ENCODE data around the gene DMWD.

The DMWD gene

GRCh38 chr19:45790942-45791341, 1.7 kb downstream of the DMWD start:
- TF ChIP-seq BACH2 (CRISPR knock-in tag; IDR thresholded peaks at IDR 0.05; ENCODE audit: borderline replicate concordance) (no peak), ZNF8 (CRISPR knock-in tag; IDR thresholded peaks at IDR 0.05) (no peak), ZNF565 (CRISPR knock-in tag; conservative IDR thresholded peaks at IDR 0.05; ENCODE audit: low read depth) (no peak), CSRNP3 (CRISPR knock-in tag; IDR thresholded peaks at IDR 0.05) (no peak)

DNA sequence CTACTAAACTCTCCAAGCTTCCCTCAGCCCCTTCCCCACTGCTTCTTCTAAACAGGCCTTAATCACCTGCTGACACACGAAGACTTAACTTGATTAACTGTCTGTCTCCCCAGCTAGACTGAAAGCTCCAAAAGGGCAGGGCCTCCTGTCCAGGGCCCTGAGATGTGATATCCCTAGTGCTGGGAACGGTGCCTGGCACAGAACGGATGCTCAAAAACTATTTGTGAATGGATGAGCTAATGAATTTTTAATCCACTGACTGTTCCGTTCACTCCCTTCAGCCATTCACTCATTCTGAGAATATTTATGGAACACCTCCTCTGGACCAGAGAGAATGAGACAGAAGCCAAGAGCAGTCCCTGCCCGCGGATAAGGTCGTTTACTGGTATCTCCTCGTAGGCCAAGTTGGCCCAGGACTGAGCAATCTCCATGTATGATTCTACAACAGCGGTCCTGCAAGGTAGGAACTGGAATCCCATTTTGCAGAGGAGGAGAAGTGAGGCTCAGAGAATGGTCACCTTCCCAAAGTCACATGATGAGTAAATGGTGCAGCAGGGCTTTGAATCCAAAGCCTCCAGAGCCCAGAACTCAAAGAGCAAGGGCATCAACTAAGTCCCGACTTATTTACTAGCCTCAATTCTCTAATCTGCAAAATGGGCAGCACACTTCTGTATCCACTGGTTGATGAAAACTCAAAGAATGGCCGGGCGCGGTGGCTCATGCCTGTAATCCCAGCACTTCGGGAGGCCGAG, 3.4 kb downstream of the DMWD start:
- ATAC-seq, result no peak
- TF ChIP-seq GLIS3 (CRISPR knock-in tag; IDR thresholded peaks at IDR 0.05) (no peak), ZNF8 (CRISPR knock-in tag; IDR thresholded peaks at IDR 0.05) (no peak), ZNF565 (CRISPR knock-in tag; conservative IDR thresholded peaks at IDR 0.05; ENCODE audit: low read depth) (no peak), RARB (CRISPR knock-in tag; IDR thresholded peaks at IDR 0.05) (no peak)
- TF ChIP-seq, protein P1, sequence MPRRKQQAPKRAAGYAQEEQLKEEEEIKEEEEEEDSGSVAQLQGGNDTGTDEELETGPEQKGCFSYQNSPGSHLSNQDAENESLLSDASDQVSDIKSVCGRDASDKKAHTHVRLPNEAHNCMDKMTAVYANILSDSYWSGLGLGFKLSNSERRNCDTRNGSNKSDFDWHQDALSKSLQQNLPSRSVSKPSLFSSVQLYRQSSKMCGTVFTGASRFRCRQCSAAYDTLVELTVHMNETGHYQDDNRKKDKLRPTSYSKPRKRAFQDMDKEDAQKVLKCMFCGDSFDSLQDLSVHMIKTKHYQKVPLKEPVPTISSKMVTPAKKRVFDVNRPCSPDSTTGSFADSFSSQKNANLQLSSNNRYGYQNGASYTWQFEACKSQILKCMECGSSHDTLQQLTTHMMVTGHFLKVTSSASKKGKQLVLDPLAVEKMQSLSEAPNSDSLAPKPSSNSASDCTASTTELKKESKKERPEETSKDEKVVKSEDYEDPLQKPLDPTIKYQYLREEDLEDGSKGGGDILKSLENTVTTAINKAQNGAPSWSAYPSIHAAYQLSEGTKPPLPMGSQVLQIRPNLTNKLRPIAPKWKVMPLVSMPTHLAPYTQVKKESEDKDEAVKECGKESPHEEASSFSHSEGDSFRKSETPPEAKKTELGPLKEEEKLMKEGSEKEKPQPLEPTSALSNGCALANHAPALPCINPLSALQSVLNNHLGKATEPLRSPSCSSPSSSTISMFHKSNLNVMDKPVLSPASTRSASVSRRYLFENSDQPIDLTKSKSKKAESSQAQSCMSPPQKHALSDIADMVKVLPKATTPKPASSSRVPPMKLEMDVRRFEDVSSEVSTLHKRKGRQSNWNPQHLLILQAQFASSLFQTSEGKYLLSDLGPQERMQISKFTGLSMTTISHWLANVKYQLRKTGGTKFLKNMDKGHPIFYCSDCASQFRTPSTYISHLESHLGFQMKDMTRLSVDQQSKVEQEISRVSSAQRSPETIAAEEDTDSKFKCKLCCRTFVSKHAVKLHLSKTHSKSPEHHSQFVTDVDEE (CRISPR knock-in tag; IDR thresholded peaks at IDR 0.05), result no peak

More at GRCh38 chr19:45790942-45791341, 1.7 kb downstream of the DMWD start:
- ATAC-seq, result no peak

GRCh38 chr19:45786533-45786894, 6.1 kb downstream of the DMWD start:
- TF ChIP-seq, protein P1 (CRISPR knock-in tag; IDR thresholded peaks at IDR 0.05), result no peak
- TF ChIP-seq ZC3H10 (CRISPR knock-in tag; IDR thresholded peaks at IDR 0.05) (no peak), ESRRG (CRISPR knock-in tag; IDR thresholded peaks at IDR 0.05) (no peak)
- no peak for ATAC-seq

DNA sequence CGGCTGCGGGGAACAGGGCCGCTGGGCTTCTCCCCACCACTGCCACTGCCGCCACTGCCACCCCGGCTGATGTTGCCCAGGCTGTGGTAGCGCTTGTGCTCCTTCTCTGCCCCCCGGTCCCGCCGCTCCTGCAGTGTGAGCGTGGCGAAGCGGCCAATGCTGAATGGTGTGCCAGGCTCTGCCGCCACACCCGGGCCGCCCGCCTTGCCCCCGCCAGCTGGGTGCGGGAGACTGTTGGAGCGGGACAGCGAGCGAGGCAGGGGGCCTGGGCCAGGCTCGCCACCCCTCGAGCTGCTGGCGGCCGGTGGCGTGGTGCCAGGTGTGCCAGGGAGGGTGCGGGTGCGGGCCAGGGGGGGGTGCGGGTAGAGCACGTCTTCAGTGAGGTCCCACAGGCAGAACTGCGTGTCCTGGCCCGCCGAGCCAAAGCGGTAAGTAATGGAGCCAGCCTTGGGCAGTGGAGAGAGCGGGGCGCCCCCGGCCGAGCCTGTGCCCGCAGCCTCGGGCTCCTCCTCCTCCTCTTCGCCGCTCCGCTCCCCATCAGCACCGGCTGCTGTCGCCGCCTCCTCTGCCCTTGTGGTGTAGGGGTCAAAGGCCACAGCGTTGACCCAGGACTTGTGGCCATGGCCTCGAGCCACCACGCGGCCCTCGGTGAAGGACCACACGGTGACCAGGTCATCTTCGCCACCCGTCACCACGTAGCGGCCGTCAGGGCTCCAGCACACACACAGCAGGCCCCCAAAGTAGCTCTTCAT, 6.7 kb downstream of the DMWD start:
- no peak for ATAC-seq
- TF ChIP-seq, protein P2, sequence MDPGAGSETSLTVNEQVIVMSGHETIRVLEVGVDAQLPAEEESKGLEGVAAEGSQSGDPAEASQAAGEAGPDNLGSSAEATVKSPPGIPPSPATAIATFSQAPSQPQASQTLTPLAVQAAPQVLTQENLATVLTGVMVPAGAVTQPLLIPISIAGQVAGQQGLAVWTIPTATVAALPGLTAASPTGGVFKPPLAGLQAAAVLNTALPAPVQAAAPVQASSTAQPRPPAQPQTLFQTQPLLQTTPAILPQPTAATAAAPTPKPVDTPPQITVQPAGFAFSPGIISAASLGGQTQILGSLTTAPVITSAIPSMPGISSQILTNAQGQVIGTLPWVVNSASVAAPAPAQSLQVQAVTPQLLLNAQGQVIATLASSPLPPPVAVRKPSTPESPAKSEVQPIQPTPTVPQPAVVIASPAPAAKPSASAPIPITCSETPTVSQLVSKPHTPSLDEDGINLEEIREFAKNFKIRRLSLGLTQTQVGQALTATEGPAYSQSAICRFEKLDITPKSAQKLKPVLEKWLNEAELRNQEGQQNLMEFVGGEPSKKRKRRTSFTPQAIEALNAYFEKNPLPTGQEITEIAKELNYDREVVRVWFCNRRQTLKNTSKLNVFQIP (CRISPR knock-in tag; IDR thresholded peaks at IDR 0.05; ENCODE audit: borderline replicate concordance, low read depth), result no peak
- TF ChIP-seq ISL1 (CRISPR knock-in tag; IDR thresholded peaks at IDR 0.05), result no peak
- no peak for TF ChIP-seq ZNF565 (CRISPR knock-in tag; conservative IDR thresholded peaks at IDR 0.05; ENCODE audit: low read depth)
- no peak for TF ChIP-seq OSR1 (CRISPR knock-in tag; IDR thresholded peaks at IDR 0.05)
- TF ChIP-seq PPARA (CRISPR knock-in tag; IDR thresholded peaks at IDR 0.05; ENCODE audit: borderline replicate concordance), result no peak

DNA sequence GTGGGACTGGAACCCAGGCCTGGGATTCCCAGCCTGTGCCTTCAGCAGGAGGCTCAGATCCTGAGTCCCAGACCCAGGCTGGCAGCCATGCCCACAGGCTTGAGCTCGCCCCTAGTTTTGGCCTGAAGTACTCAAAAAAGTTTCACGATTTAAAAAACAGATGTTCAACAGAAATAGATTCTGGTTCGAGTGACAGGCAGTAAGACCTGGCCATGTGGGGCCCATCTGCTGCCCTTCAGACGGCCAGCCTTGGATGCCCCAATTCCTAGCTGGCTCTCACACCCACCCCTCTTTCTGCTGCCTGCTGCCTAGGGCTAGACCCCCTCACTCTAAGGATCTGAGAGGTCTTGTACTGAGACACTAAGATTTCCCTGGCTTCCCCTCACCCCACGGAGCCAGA, 7.5 kb downstream of the DMWD start:
- ATAC-seq, result no peak
- TF ChIP-seq ESRRG (CRISPR knock-in tag; IDR thresholded peaks at IDR 0.05), result no peak
- no peak for TF ChIP-seq TOX (CRISPR knock-in tag; IDR thresholded peaks at IDR 0.05; ENCODE audit: borderline replicate concordance)
- TF ChIP-seq GLIS3 (CRISPR knock-in tag; IDR thresholded peaks at IDR 0.05), result no peak
- TF ChIP-seq, protein P3, sequence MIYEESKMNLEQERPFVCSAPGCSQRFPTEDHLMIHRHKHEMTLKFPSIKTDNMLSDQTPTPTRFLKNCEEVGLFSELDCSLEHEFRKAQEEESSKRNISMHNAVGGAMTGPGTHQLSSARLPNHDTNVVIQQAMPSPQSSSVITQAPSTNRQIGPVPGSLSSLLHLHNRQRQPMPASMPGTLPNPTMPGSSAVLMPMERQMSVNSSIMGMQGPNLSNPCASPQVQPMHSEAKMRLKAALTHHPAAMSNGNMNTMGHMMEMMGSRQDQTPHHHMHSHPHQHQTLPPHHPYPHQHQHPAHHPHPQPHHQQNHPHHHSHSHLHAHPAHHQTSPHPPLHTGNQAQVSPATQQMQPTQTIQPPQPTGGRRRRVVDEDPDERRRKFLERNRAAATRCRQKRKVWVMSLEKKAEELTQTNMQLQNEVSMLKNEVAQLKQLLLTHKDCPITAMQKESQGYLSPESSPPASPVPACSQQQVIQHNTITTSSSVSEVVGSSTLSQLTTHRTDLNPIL (CRISPR knock-in tag; IDR thresholded peaks at IDR 0.05; ENCODE audit: low read depth), result no peak
- TF ChIP-seq ZFP30 (CRISPR knock-in tag; IDR thresholded peaks at IDR 0.05), result no peak
- TF ChIP-seq CSDC2 (CRISPR knock-in tag; IDR thresholded peaks at IDR 0.05), result no peak
- TF ChIP-seq ZNF8 (CRISPR knock-in tag; IDR thresholded peaks at IDR 0.05), result no peak
- no peak for TF ChIP-seq ZNF70 (CRISPR knock-in tag; IDR thresholded peaks at IDR 0.05)
- TF ChIP-seq ZC3H10 (CRISPR knock-in tag; IDR thresholded peaks at IDR 0.05), result no peak
- TF ChIP-seq PPARA (CRISPR knock-in tag; IDR thresholded peaks at IDR 0.05; ENCODE audit: borderline replicate concordance), result no peak
- TF ChIP-seq, protein P1 (CRISPR knock-in tag; IDR thresholded peaks at IDR 0.05), result no peak
- TF ChIP-seq OSR1 (CRISPR knock-in tag; IDR thresholded peaks at IDR 0.05), result no peak

Measured in SK-N-SH treated with all-trans-retinoic acid at 6 μM for 48 hours (cell line).